GM18909 (cell line): Measurements from ENCODE around the gene OPCML.

ENCODE experiments used
- ATAC-seq: cut with Tn5 transposase; IDR thresholded peaks from one replicate; pipeline ENCODE4 v1.9.1; 2021; ENCODE audit warnings: mild to moderate bottlenecking; ENCODE audit not compliant: unreplicated experiment, poor library complexity

The OPCML gene

DNA sequence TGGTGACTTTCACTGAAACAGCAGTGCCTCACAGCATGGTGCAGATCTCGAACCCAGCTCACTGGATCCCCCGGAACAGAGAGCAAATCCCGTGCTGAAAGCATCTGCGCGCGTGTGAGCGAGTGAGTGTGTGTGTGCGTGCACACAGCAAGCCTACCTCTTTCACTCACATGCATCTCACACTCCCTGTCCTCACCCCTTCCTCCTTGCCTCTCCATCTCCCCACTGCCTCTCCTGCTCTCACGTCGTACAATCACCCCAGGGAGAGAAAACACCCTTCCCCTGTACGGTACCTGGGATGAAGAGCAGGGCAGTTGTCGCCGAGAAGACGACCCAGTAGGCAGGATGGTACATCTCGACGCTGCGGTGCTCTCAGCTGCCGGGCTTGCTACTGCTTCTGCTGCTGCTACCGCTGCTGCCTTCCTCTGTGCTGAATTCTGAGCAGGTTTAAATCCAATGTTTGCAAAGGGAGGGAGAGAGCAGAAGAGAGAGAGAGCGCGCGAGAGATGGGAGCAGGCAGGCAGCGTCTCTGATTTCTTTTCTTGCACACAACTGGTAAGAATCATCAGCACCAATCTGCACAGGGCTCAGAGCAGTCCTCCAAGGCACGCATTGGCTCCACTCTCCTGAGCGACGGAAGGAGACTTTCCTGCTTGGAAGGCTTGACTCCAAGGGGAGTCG is at the start of gene OPCML:
Gene OPCML (minus strand): TSS at position 531 of the 681 bp plus-strand sequence.
- ATAC-seq: no peak

- ATAC-seq: no peak
Observed at GRCh38 chr11:133581091-133581490, 48.8 kb upstream of the OPCML start.

DNA sequence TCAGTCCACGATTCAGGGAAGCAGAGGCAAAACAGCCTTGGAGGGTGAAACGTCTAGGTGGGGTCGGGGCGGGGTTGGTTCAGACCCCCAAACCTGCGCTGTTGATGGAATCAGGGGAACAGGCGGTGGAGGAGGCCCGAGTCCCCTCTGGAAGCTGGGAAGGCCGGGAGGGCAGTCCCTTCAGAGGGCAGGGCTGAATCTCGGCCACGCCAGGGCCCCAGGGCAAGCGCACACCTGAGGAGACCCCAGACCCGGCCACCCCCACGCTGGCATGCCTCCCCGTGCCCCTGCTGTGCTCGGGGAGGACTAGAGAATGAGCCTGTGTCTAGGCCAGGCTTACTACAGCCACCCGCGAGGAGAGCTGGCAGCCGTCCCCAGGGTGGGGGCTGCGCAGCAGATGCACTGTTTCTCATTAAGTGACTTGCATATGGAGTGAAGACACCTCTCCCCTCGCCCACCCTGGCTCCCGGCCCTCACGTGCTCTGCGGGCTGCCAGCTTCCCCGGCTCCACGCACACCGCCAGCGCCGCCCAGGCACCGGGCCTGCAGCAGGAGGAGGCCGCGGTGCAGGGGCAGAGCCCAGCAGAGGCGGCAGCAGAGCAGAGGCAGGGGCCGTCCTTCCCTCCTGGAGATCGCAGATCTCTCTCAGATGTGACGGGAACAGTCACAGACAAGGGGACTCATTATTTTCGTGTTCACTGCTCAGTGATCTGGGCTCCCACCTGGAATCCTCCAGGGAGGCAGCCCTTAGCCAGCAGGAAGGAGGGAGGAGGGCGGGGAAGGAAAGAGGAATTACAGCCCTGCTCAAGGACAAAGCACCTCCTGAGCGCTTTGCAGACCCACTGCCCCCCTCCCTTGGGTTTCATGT is 47.1 kb upstream of the OPCML start:
- ATAC-seq: no peak

DNA sequence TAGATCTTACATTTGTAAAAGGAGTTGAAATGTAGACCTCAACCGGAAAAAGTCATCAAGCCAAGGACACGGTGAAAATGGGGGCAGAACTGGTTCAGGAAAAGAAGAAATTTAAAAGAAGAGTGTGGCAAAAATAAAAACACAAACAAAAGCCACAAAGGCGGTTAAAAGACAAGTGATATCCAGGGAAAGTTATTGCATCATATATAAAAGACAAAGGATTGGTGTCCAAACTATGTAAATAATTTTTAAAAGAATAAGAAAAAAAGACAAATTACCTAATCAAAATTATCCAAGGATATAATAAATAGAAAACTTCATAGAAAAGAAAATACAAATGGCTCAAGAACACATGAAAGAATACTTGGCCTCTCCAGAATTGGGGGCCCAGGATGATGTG is 45.1 kb upstream of the OPCML start:
- ATAC-seq: no peak

- no peak for ATAC-seq
Observed at GRCh38 chr11:133576351-133576750, 44.0 kb upstream of the OPCML start.

- ATAC-seq: no peak
Observed at GRCh38 chr11:133573081-133573480, 40.8 kb upstream of the OPCML start.

DNA sequence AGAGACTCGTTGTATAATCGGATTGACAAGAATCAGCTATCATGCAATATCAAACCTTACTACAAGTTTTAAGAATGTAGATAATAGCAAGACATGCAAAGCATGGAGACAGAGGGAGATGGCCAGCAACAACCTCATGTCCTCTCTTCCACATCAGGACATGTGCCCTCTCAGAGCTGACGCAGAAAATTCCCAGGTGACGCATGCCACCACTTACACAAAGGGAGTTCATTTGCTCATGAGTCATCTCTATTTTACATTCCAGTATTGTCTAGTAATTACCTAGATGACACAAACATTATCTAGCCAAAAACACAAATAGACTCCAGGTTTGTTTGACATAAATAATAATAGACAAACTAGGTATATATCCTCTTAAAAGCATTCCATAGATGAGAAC is 38.1 kb upstream of the OPCML start:
- ATAC-seq: no peak

DNA sequence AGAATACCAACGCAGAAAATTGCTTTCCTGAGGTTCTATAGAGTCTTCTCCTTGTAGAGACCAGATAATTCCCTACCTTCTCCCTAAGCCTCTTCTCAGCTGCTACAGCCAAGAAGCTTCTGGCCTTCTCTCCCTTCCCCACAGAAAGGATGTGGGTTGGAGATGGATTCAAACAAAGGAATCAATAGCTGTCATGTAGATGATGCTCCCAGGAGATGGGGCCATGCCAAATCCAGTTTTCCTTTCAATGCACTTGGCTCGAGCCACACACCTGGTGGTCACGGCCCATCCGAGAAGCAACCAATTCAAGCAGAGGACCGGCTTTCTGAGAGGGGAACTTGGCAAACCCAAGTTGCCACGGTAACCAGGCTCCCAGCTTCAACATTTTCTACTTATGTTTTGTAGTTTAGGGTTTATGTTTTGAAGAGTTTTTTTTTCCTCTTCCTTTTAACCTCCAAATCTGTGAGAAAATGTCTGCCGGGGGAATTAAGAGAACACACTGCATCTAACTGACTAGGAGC is 31.3 kb upstream of the OPCML start:
- no peak for ATAC-seq

DNA sequence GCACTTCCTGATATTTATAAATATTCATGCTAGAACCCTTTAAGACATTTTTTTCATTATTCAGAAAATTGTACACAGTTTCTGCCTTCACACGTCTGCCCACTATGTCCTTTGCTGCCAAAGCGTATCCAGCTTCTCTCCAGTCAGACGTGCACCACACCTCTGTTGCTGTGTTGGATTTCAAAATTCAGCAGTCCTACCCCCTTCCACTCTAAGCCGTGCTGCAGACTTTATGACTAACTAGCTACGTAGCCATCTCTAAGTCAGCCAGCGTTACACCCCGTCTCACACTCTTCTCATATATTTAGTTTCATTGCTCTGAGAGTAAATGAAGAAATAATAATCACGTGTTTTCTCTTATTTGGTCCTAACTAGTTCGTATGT is 28.2 kb upstream of the OPCML start:
- no peak for ATAC-seq

DNA sequence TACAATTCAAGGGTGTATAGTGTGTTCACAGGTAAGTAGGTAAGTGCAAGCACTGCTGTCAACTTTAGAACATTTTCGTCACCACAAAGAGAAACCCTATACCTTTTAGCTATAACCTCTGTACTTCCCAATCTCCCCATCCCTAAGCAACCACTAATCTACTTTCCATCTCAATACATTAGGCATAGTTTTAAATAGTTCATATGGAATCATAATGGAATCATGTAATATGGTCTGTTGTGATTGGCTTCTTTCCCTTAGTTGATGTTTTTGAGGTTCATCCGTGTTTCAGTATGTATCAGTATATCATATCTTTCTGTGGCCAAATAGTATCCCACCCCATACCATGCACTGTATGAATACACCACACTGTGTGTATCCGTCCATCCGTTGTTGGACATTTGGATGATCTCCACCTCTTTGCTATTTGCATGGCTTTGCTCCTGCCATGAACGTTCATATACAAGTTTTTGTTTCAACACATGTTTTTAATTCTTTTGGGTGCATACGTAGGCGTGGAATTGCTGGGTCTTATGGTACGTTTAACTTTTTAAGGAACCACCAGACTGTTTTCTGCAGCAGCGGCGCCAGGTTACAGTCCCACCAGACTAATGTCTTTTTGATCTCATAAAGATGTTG is 27.7 kb upstream of the OPCML start:
- ATAC-seq: no peak

GRCh38 chr11:133559382-133559781 is 27.1 kb upstream of the OPCML start:
- no peak for ATAC-seq

DNA sequence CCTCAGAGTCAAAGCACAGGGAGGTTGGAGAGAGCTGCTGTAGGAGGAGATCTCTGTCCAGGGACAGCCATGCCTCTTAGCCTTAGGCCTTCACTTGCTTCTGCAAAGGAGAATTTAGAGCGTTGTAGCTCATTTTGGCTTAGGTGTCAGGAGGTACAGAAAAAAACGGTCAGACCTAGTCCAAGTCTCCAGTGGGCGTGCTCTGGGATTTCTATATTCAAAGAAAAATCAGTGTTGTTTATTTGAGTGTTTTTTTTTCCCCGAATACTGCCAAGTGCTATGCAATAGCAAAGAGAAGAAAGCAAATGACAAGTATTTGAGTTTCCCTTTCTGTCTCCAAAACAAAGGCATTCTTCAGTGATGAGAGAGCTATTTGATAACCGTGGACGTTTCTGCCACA is 22.7 kb upstream of the OPCML start:
- ATAC-seq: no peak

- ATAC-seq: no peak
Observed at GRCh38 chr11:133553885-133554740, 21.8 kb upstream of the OPCML start.

DNA sequence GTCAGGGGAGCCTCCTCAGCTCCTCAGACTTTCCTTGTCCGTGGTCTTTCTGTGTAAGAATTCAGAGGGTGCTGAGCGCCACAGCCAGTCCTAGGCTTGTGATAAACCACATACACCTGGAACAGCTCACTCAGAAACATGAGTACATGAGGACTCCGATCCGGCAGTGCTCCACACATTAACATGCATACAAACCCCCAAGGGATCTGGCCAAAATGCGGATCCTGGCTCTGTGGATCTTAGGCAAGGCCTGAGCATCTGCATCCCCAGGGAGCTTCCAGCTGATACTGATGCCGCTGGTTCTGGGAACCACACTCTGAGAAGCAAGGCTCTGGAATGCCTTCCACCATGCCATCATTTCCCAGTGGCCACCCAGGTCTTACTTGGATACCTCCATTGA is 20.6 kb upstream of the OPCML start:
- ATAC-seq: no peak

DNA sequence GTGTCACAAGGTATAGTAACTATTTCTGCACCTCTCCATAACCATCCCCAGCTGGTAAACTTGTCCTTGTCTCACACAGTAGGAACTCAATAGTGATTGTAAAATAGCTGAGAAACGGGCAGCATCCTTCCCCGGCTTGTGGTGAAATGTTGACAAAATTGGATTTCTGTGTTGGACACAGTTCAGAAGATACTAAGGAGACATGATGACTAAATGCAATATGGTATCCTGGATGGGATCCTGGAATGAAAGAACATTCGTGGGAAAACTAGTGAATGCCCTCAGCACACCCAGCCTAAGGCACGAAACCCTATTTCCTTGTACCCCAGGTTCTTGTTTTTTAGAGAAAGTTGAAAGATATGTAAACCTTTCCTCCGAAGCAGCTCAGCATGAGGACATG is 18.8 kb upstream of the OPCML start:
- ATAC-seq: no peak

- ATAC-seq: no peak
Observed at GRCh38 chr11:133549826-133550225, 17.5 kb upstream of the OPCML start.

GRCh38 chr11:133548641-133549040 is 16.3 kb upstream of the OPCML start:
- no peak for ATAC-seq

GRCh38 chr11:133547808-133548494 is 15.7 kb upstream of the OPCML start:
- no peak for ATAC-seq

DNA sequence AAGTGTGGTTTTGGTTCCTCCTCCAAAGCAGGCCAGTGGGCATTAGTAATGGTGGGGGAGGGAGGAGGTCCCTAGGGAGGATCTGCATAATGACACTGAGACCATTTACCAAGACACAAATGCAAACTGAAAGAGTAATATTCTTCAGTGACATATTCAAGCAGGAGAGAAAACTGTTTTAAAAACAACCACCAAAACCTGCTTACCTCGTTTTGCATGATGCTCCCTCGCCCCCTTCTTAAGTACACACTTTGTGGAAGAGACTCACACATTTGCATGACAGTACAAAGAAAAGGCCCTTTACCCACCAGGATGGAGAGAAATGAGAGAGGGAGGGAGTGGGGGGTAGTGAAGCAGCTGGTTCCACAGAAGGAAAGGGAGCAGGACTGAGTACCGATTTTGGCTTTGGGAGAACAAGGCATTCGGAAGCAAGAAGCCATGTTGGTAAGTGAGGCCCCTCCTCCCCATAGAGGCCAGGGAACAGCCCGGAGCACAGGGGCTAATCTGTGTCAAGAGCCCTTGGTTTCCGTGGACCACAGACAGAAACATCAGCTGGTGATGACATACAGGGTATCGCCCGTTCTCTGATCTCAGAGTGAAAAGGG is 13.0 kb upstream of the OPCML start:
- peak; percentile 71 for ATAC-seq
